Upper lobe of right lung (tissue), 1 donor: ENCODE data around the gene FMN1. TPM values are rescaled to one million over a fixed set of nuclear protein-coding genes. Genes with fewer than 3 reads are reported as not detected.

ENCODE experiments used
- ATAC-seq: fragments of 200-7000 bp; cut with Tn5 transposase; one replicate; pipeline ENCODE4 v1.9.1; 2020; ENCODE audit warnings: mild to moderate bottlenecking, moderate library complexity
- DNase-seq: peaks from one replicate; pipeline ENCODE4 v3.0.0-alpha.2; 2020
- H3K27ac ChIP-seq: fragments of 200-600 bp; one replicate; pipeline ENCODE4 v1.8.0; 2022
- H3K27me3 ChIP-seq: fragments of 200-600 bp; one replicate; pipeline ENCODE4 v1.8.0; 2022; ENCODE audit warnings: mild to moderate bottlenecking
- H3K36me3 ChIP-seq: fragments of 200-600 bp; one replicate; pipeline ENCODE4 v1.8.0; 2022
- H3K4me1 ChIP-seq: fragments of 200-600 bp; one replicate; pipeline ENCODE4 v1.8.0; 2022
- H3K4me3 ChIP-seq: fragments of 200-600 bp; one replicate; pipeline ENCODE4 v1.8.0; 2022; ENCODE audit warnings: mild to moderate bottlenecking
- H3K9me3 ChIP-seq: fragments of 200-600 bp; one replicate; pipeline ENCODE4 v1.8.0; 2022
- CTCF ChIP-seq: fragments of 200-600 bp; IDR thresholded peaks from one replicate; pipeline ENCODE4 v1.8.0; 2022; ENCODE audit warnings: antibody characterized with exemption
- intact Hi-C: fragments of 100-400 bp; cut with DNase I; formaldehyde crosslinking; loops from one replicate; pipeline ENCODE4 v1.11.0; 2022
- total RNA-seq: library from RNA; stranded (reverse); fragmentation: NEBNext Ultra II Directional; extraction: Animal tissue kit (Norgen Biotek cat#: 25700); gene quantifications from one replicate; pipeline ENCODE4 v1.2.1, GENCODE V29; 2021
- donor health status: DM: no; HTN: yes; CAD: no; lungs with severe emphysema.

Gene FMN1
- total RNA-seq, 1 donor from 2014 or later: 33.5 TPM

- no peaks in the 10 kb centered on the region for H3K9me3 ChIP-seq
- no peak overlapping the region for H3K4me3 ChIP-seq
- DNase-seq (no peak), ATAC-seq (no peak)
- intact Hi-C loops: no loop called here
- H3K27ac ChIP-seq: no peak overlapping the region
- TF ChIP-seq CTCF: no peak
- peaks cover 6% of the 10 kb centered on the region for H3K4me1 ChIP-seq
- peaks cover 3% of the 10 kb centered on the region for H3K36me3 ChIP-seq
- H3K27me3 ChIP-seq: no peaks in the 10 kb centered on the region
Observed at GRCh38 chr15:32903591-32904290, 290.8 kb downstream of the FMN1 start.

DNA sequence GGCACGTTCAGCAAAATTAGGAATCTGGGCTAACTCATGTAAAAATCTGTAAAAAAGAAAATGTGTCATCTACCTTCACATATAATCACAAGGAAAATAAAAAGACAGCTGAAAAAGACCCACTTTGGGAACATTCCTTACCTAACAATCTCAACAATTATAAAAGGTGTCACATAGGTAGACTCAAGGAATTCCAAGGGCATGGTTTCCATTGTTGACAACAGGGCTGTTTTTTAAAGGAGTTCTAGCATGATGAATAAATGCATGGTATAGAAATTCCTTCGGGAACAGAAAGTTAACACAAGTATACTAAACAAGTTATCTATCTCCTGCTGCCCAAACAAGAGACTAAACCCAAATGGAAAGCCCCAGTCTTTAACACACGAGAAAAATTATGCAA, 292.5 kb downstream of the FMN1 start:
- DNase-seq: no peak
- Histone ChIP-seq H3K4me3 (no peak overlapping the region), H3K9me3 (no peaks in the 10 kb centered on the region), H3K4me1 (no peaks in the 10 kb centered on the region), H3K36me3 (peaks cover 7% of the 10 kb centered on the region), H3K27me3 (no peaks in the 10 kb centered on the region), H3K27ac (no peak overlapping the region)
- ATAC-seq: no peak
- intact Hi-C loops: no loop called here
- no peak for TF ChIP-seq CTCF

- Histone ChIP-seq H3K4me3 (no peak overlapping the region), H3K4me1 (no peaks in the 10 kb centered on the region), H3K9me3 (no peaks in the 10 kb centered on the region), H3K27ac (no peak overlapping the region), H3K36me3 (peaks cover 7% of the 10 kb centered on the region), H3K27me3 (no peaks in the 10 kb centered on the region)
- ATAC-seq: no peak
- TF ChIP-seq CTCF: no peak
- intact Hi-C loops: no loop called here
- DNase-seq: no peak
Observed at GRCh38 chr15:32901192-32901591, 293.3 kb downstream of the FMN1 start.

GRCh38 chr15:32899126-32899596, 295.4 kb downstream of the FMN1 start:
- no peaks in the 10 kb centered on the region for H3K9me3 ChIP-seq
- ATAC-seq (no peak), DNase-seq (no peak)
- no peak for TF ChIP-seq CTCF
- no peak overlapping the region for H3K4me3 ChIP-seq
- intact Hi-C loops: no loop called here
- no peak overlapping the region for H3K27ac ChIP-seq
- H3K36me3 ChIP-seq: peaks cover 7% of the 10 kb centered on the region
- no peaks in the 10 kb centered on the region for H3K27me3 ChIP-seq
- H3K4me1 ChIP-seq: no peaks in the 10 kb centered on the region

DNA sequence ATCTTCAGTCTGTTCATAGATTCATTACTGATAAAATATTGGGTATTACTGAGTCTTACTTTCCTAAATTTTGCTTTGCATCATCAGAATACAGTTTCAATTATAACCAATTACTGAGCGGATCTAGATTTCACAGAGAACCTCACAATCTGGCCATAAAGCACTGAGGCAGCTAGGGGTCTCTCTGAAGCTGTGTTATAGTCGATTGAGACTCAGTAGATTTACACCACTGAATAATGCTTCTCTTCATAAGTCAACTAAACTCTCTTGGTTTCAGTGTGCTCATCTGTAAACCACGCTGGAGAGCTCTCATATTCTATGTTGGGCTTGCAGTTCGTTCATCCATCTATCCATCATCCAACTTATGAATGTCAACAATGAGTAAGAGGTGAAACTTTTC, 296.1 kb downstream of the FMN1 start:
- intact Hi-C loops: no loop called here
- no peaks in the 10 kb centered on the region for H3K9me3 ChIP-seq
- no peak for ATAC-seq

More for the DNA sequence above, 296.1 kb downstream of the FMN1 start:
- Histone ChIP-seq H3K4me3 (no peak overlapping the region), H3K4me1 (no peaks in the 10 kb centered on the region), H3K36me3 (peaks cover 7% of the 10 kb centered on the region), H3K27ac (no peak overlapping the region), H3K27me3 (no peaks in the 10 kb centered on the region)
- no peak for TF ChIP-seq CTCF
- no peak for DNase-seq
